Urinary bladder (tissue), 4 donors: Measurements from ENCODE around the gene CTSH. TPM values are rescaled to one million over a fixed set of nuclear protein-coding genes. Genes with fewer than 3 reads are reported as not detected.
"Not testable (repeated sequence)": the region's sequence is repeated elsewhere in the genome, so short reads cannot be mapped to it uniquely, and the experiment has no call there.

Experiments used
- DNase-seq: peaks from one replicate; pipeline ENCODE4 v3.0.0-alpha.2; 2015; ENCODE audit errors: extremely low spot score
- H3K27ac ChIP-seq: one replicate; pipeline ENCODE4 v1.5.1; 2013; ENCODE audit warnings: low read depth, mild to moderate bottlenecking, moderate library complexity
- H3K36me3 ChIP-seq: one replicate; pipeline ENCODE4 v1.6.1; 2013; ENCODE audit warnings: mild to moderate bottlenecking, moderate library complexity; ENCODE audit not compliant: insufficient read depth
- H3K4me1 ChIP-seq: one replicate; pipeline ENCODE4 v1.6.1; 2013; ENCODE audit warnings: mild to moderate bottlenecking, moderate library complexity; ENCODE audit not compliant: insufficient read depth
- H3K4me3 ChIP-seq: one replicate; pipeline ENCODE4 v1.5.1; 2013; ENCODE audit warnings: low read depth, low read length
- WGBS: extraction: QIAGEN DNeasy Blood & Tissue Kit; methylation state at CpG from one replicate; pipeline ENCODE4 v1.1.7; 2013; 5-methylcytosine and 5-hydroxymethylcytosine counted together
- polyA plus RNA-seq: library from polyadenylated mRNA; stranded (reverse); fragments of 200-250 nt; gene quantifications from one replicate; pipeline ENCODE4 v1.2.3, GENCODE V29; 2013
- total RNA-seq: library from RNA; depleted of rRNA; stranded (reverse); fragments of >200 nt; gene quantifications from one replicate; pipeline ENCODE4 v1.2.3, GENCODE V29; 2014
- donor health status: healthy with polysubstance abuse.
- donor health status: healthy.

Gene CTSH
- total and polyA plus RNA-seq, 2 donors, result 250 to 291 TPM

GRCh38 chr15:78914027-78914764, 30.6 kb downstream of the CTSH start:
- H3K36me3 ChIP-seq, result no peaks in the 10 kb centered on the region
- no peak overlapping the region for H3K4me3 ChIP-seq
- 49% methylated on average over 13 of the region's 13 CpGs for WGBS
- peaks cover 5% of the 10 kb centered on the region for H3K4me1 ChIP-seq
- no peak for DNase-seq
- H3K27ac ChIP-seq, result no peak overlapping the region

GRCh38 chr15:78913012-78913411, 31.8 kb downstream of the CTSH start:
- Histone ChIP-seq H3K27ac (no peak overlapping the region), H3K4me3 (no peak overlapping the region), H3K36me3 (no peaks in the 10 kb centered on the region), H3K4me1 (peaks cover 5% of the 10 kb centered on the region)
- DNase-seq, result no peak
- 91% methylated on average over 3 of the region's 3 CpGs for WGBS

GRCh38 chr15:78912316-78912715, 32.5 kb downstream of the CTSH start:
- no peak for DNase-seq
- Histone ChIP-seq H3K4me3 (no peak overlapping the region), H3K27ac (no peak overlapping the region), H3K36me3 (no peaks in the 10 kb centered on the region), H3K4me1 (peaks cover 5% of the 10 kb centered on the region)
- 85% methylated on average over 2 of the region's 2 CpGs for WGBS

- Histone ChIP-seq H3K4me3 (no peak overlapping the region), H3K27ac (no peak overlapping the region), H3K4me1 (peaks cover 1% of the 10 kb centered on the region), H3K36me3 (peaks cover 2% of the 10 kb centered on the region)
- no peak for DNase-seq
- WGBS, result 75% methylated on average over 7 of the region's 7 CpGs
Observed at GRCh38 chr15:78910271-78910670, 34.6 kb downstream of the CTSH start.

- WGBS, result 48% methylated on average over 5 of the region's 5 CpGs
- H3K36me3 ChIP-seq, result peaks cover 2% of the 10 kb centered on the region
- H3K4me3 ChIP-seq, result no peak overlapping the region
- DNase-seq, result no peak
- H3K4me1 ChIP-seq, result no peaks in the 10 kb centered on the region
- H3K27ac ChIP-seq, result no peak overlapping the region
Observed at GRCh38 chr15:78909791-78910228, 35.0 kb downstream of the CTSH start.

GRCh38 chr15:78909160-78909695, 35.6 kb downstream of the CTSH start:
- no peak overlapping the region for H3K4me3 ChIP-seq
- no peak for DNase-seq
- peaks cover 4% of the 10 kb centered on the region for H3K36me3 ChIP-seq
- no peaks in the 10 kb centered on the region for H3K4me1 ChIP-seq
- H3K27ac ChIP-seq, result no peak overlapping the region
- 67% methylated on average over 3 of the region's 3 CpGs for WGBS

- Histone ChIP-seq H3K4me3 (no peak overlapping the region), H3K27ac (no peak overlapping the region), H3K4me1 (no peaks in the 10 kb centered on the region), H3K36me3 (peaks cover 7% of the 10 kb centered on the region)
- 51% methylated on average over 3 of the region's 3 CpGs for WGBS
- no peak for DNase-seq
Observed at GRCh38 chr15:78907577-78907976, 37.3 kb downstream of the CTSH start.

- WGBS, result 59% methylated on average over 2 of the region's 2 CpGs
- DNase-seq, result no peak
Observed at GRCh38 chr15:78906316-78906620, 38.6 kb downstream of the CTSH start.

GRCh38 chr15:78904599-78905358, 40.1 kb downstream of the CTSH start:
- 84% methylated on average over 6 of the region's 6 CpGs for WGBS
- no peaks in the 10 kb centered on the region for H3K4me1 ChIP-seq
- no peak overlapping the region for H3K27ac ChIP-seq
- H3K4me3 ChIP-seq, result no peak overlapping the region
- peaks cover 11% of the 10 kb centered on the region for H3K36me3 ChIP-seq
- no peak for DNase-seq

More at GRCh38 chr15:78906316-78906620, 38.6 kb downstream of the CTSH start:
- Histone ChIP-seq H3K36me3 (peaks cover 9% of the 10 kb centered on the region), H3K27ac (no peak overlapping the region), H3K4me3 (no peak overlapping the region), H3K4me1 (no peaks in the 10 kb centered on the region)

- not testable (repeated sequence) for H3K4me3 ChIP-seq, H3K4me1 ChIP-seq, H3K27ac ChIP-seq, DNase-seq
- peaks cover 11% of the 10 kb centered on the region for H3K36me3 ChIP-seq
- 72% methylated on average over 13 of the region's 13 CpGs for WGBS
Observed at GRCh38 chr15:78902281-78903032, 42.4 kb downstream of the CTSH start.

GRCh38 chr15:78900819-78901533, 43.9 kb downstream of the CTSH start:
- H3K4me3 ChIP-seq, H3K4me1 ChIP-seq, H3K27ac ChIP-seq, DNase-seq: not testable (repeated sequence)
- 95% methylated on average over 14 of the region's 14 CpGs for WGBS
- peaks cover 13% of the 10 kb centered on the region for H3K36me3 ChIP-seq

GRCh38 chr15:78898540-78898939, 46.3 kb downstream of the CTSH start:
- Histone ChIP-seq H3K36me3 (peaks cover 12% of the 10 kb centered on the region), H3K4me3 (no peak overlapping the region), H3K27ac (no peak overlapping the region), H3K4me1 (no peaks in the 10 kb centered on the region)
- no peak for DNase-seq
- WGBS, result 82% methylated on average over 4 of the region's 4 CpGs

- Histone ChIP-seq H3K36me3 (peaks cover 8% of the 10 kb centered on the region), H3K4me1 (no peaks in the 10 kb centered on the region), H3K4me3 (no peak overlapping the region), H3K27ac (no peak overlapping the region)
- 63% methylated on average over 3 of the region's 3 CpGs for WGBS
- DNase-seq, result no peak
Observed at GRCh38 chr15:78895471-78895870, 49.4 kb downstream of the CTSH start.
